Endothelial cell of umbilical vein (primary cell): Measurements from ENCODE around the gene RDH5. TPM values are rescaled to one million over a fixed set of nuclear protein-coding genes. Genes with fewer than 3 reads are reported as not detected.

Experiments
- BruUV-seq: library from RNA; stranded (reverse); fragments of 400-500 nt; replicated peaks from 2 replicates; lab custom pipeline; 2021; lab: Mats Ljungman, UMichigan
- CTCF ChIA-PET: fragments of 300-600, 350-600 bp; sonication (Branson Sonifier 250); formaldehyde crosslinking; loops from one replicate; lab custom pipeline; 2021; ENCODE audit warnings: antibody characterized with exemption, inconsistent platforms; lab: Charles Lee
- POLR2A ChIA-PET: fragments of 300-600, 350-600 bp; sonication (Branson Sonifier 250); formaldehyde crosslinking; loops from one replicate; lab custom pipeline; 2021; ENCODE audit warnings: antibody characterized with exemption, inconsistent platforms; lab: Charles Lee
- DNase-seq: peaks from one replicate; pipeline ENCODE4 v3.0.0-alpha.2; 2011; ENCODE audit warnings: low read depth, low spot score
- FAIRE-seq: peaks from 2 replicates; lab custom pipeline; 2011; peaks lifted over from hg19 to GRCh38; lab: Jason Lieb, UNC
- H2AFZ ChIP-seq: 2 replicates; pipeline ENCODE4 v1.6.0; 2012; ENCODE audit warnings: low read depth, low read length, control low read depth, inconsistent platforms
- H3K27ac ChIP-seq: 2 replicates; pipeline ENCODE4 v1.5.1; 2011; ENCODE audit warnings: low read depth, mild to moderate bottlenecking, control low read depth, low read length, moderate library complexity; ENCODE audit not compliant: insufficient read depth
- H3K27me3 ChIP-seq, 2 experiments: 2 replicates each; pipeline versions ENCODE4 v1.6.0 to v1.6.1; 2011; ENCODE audit warnings: low read length in 2 of 2, mixed read lengths in 1 of 2; ENCODE audit not compliant: control insufficient read depth in 2 of 2, insufficient read depth in 2 of 2
- H3K36me3 ChIP-seq, 2 experiments: 2 replicates in 1 of 2; 3 replicates in 1 of 2; pipeline ENCODE4 v1.5.1; 2011; ENCODE audit warnings: low read length in 2 of 2, mild to moderate bottlenecking in 1 of 2, moderate library complexity in 1 of 2; ENCODE audit not compliant: control insufficient read depth in 2 of 2, insufficient read depth in 2 of 2; ENCODE audit errors: extremely low read depth in 1 of 2
- H3K4me1 ChIP-seq: 3 replicates; pipeline ENCODE4 v1.5.1; 2011; ENCODE audit warnings: mild to moderate bottlenecking, low read length; ENCODE audit not compliant: control insufficient read depth, insufficient read depth; ENCODE audit errors: extremely low read depth
- H3K4me2 ChIP-seq: 2 replicates; pipeline ENCODE4 v1.6.1; 2011; ENCODE audit warnings: low read length, control low read depth, mixed read lengths; ENCODE audit not compliant: insufficient read depth
- H3K4me3 ChIP-seq, 3 experiments: fragments of 200-600 bp in 1 of 3; sonication (generic), shearing (Covaris generic) in 1 of 3; replicated peaks in 1 of 3; 2 replicates each; pipeline ENCODE4 v1.5.1; 2011 to 2016; ENCODE audit warnings: control low read depth in 3 of 3, low read length in 3 of 3, mild to moderate bottlenecking in 2 of 3, inconsistent platforms in 1 of 3, low read depth in 1 of 3, moderate library complexity in 1 of 3; ENCODE audit not compliant: insufficient read depth in 1 of 3
- H3K79me2 ChIP-seq: 2 replicates; pipeline ENCODE4 v1.6.0; 2012; ENCODE audit warnings: low read length, inconsistent platforms; ENCODE audit not compliant: control insufficient read depth, insufficient read depth
- H3K9ac ChIP-seq: replicated peaks from 2 replicates; pipeline ENCODE3; 2011; ENCODE audit warnings: low read length, control low read depth; ENCODE audit not compliant: insufficient read depth; ENCODE audit errors: extremely low read depth
- H3K9me1 ChIP-seq: replicated peaks from 3 replicates; pipeline ENCODE4 v1.6.0; 2011; ENCODE audit warnings: mild to moderate bottlenecking, low read length; ENCODE audit not compliant: control insufficient read depth, insufficient read depth; ENCODE audit errors: extremely low read depth
- H3K9me3 ChIP-seq: replicated peaks from 2 replicates; pipeline ENCODE4 v1.5.1; 2012; ENCODE audit warnings: low read length, inconsistent platforms; ENCODE audit not compliant: control insufficient read depth, insufficient read depth
- H4K20me1 ChIP-seq: replicated peaks from 2 replicates; pipeline ENCODE3; 2011; ENCODE audit warnings: mild to moderate bottlenecking, low read length; ENCODE audit not compliant: control insufficient read depth, insufficient read depth; ENCODE audit errors: extremely low read depth
- EZH2 ChIP-seq: IDR thresholded peaks from 2 replicates; pipeline ENCODE4 v1.6.1; 2012; ENCODE audit warnings: borderline replicate concordance, low read depth, mild to moderate bottlenecking, moderate library complexity, low read length, inconsistent platforms; ENCODE audit not compliant: severe bottlenecking
- FOS ChIP-seq: IDR thresholded peaks from 2 replicates; pipeline ENCODE4 v1.6.1; 2011; ENCODE audit warnings: mild to moderate bottlenecking, low read length, moderate library complexity, borderline replicate concordance; ENCODE audit not compliant: insufficient read depth
- GATA2 ChIP-seq: IDR thresholded peaks from 2 replicates; pipeline ENCODE4 v1.7.0; 2011; ENCODE audit warnings: low read depth, mild to moderate bottlenecking, moderate library complexity, mixed read lengths, low read length; ENCODE audit not compliant: insufficient read length, insufficient read depth
- JUN ChIP-seq: IDR thresholded peaks from 2 replicates; pipeline ENCODE4 v1.6.1; 2011; ENCODE audit warnings: borderline replicate concordance, low read depth; ENCODE audit not compliant: insufficient read length, insufficient read depth
- MYC ChIP-seq: IDR thresholded peaks from one replicate; pipeline ENCODE4 v1.6.1; 2011; ENCODE audit warnings: mild to moderate bottlenecking, low read depth, low read length
- POLR2A ChIP-seq: IDR thresholded peaks from 2 replicates; pipeline ENCODE4 v1.6.1; 2012; ENCODE audit warnings: low read depth, mild to moderate bottlenecking, control low read depth, low read length
- POLR2AphosphoS5 ChIP-seq: IDR thresholded peaks from 2 replicates; pipeline ENCODE4 v1.6.1; 2012; ENCODE audit warnings: low read depth, mild to moderate bottlenecking, control low read depth, low read length, moderate library complexity; ENCODE audit not compliant: insufficient read depth
- dilution Hi-C: fragments of 300-500 bp; cut with MboI; formaldehyde crosslinking; loops from one replicate; pipeline ENCODE4 v1.15.0; 2019; ENCODE audit warnings: low sequenced_read_pairs; ENCODE audit not compliant: extremely low pct_ligation_motif_present
- intact Hi-C: fragments of 100-400 bp; cut with micrococcal nuclease; formaldehyde crosslinking; loops from one replicate; pipeline ENCODE4 v1.10.0; 2022
- polyA plus RNA-seq, 4 experiments: library from polyadenylated mRNA; depleted of rRNA in 3 of 4; stranded (reverse) in 3 of 4; unstranded in 1 of 4; fragments of >200 nt; gene quantifications; 2 replicates each; pipeline versions ENCODE4 v1.2.1 to v1.2.3, GENCODE V29; 2011 to 2012; ENCODE audit warnings: missing spikeins in 1 of 4
- total RNA-seq: library from RNA; stranded (reverse); gene quantifications from 2 replicates; pipeline ENCODE4 v1.2.3, GENCODE V29; 2021
- TF ChIP-seq, protein P1 (sequence below): IDR thresholded peaks from 2 replicates; pipeline ENCODE4 v1.6.1; 2011; ENCODE audit not compliant: insufficient read depth, insufficient read length
- TF ChIP-seq, protein P2 (sequence below), 2 donors: IDR thresholded peaks; 1 replicate in 1 of 2; 2 replicates in 1 of 2; pipeline ENCODE4 v1.5.1; 2011; ENCODE audit warnings: low read length in 2 of 2, mild to moderate bottlenecking in 2 of 2, moderate library complexity in 2 of 2, control low read depth in 1 of 2, inconsistent platforms in 1 of 2, low read depth in 1 of 2; ENCODE audit not compliant: insufficient read depth in 1 of 2; ENCODE audit errors: extremely low read depth in 1 of 2

RDH5 gene
- total and polyA plus RNA-seq, 2 donors (not counting 3 experiments of a cell fraction or from before 2014, with no cell fraction given) = 2.7 to 3.7 TPM

GRCh38 chr12:55712700-55713415 is 7.3 kb upstream of the RDH5 start:
- peaks cover 19% of the 10 kb centered on the region for H3K4me1 ChIP-seq
- FAIRE-seq = no peak

More at GRCh38 chr12:55712700-55713415, 7.3 kb upstream of the RDH5 start:
- Histone ChIP-seq H3K27ac (no peak overlapping the region), H3K4me3 (no peak overlapping the region), H3K36me3 (no peaks in the 10 kb centered on the region), H4K20me1 (no peaks in the 10 kb centered on the region), H3K27me3 (peaks cover 32 to 34% of the 10 kb centered on the region in 2 experiments), H3K9me1 (no peaks in the 10 kb centered on the region), H2AFZ (no peak overlapping the region), H3K4me2 (no peak overlapping the region), H3K79me2 (no peaks in the 10 kb centered on the region), H3K9me3 (no peaks in the 10 kb centered on the region), H3K9ac (no peak overlapping the region)
- TF ChIP-seq POLR2A = no peak
- TF ChIP-seq MYC = no peak
- TF ChIP-seq, protein P1, sequence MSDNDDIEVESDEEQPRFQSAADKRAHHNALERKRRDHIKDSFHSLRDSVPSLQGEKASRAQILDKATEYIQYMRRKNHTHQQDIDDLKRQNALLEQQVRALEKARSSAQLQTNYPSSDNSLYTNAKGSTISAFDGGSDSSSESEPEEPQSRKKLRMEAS = no peak
- no peak for TF ChIP-seq FOS
- TF ChIP-seq EZH2 = no peak
- no peak for TF ChIP-seq POLR2AphosphoS5
- TF ChIP-seq JUN = no peak
- TF ChIP-seq GATA2 = no peak
- TF ChIP-seq, protein P2, sequence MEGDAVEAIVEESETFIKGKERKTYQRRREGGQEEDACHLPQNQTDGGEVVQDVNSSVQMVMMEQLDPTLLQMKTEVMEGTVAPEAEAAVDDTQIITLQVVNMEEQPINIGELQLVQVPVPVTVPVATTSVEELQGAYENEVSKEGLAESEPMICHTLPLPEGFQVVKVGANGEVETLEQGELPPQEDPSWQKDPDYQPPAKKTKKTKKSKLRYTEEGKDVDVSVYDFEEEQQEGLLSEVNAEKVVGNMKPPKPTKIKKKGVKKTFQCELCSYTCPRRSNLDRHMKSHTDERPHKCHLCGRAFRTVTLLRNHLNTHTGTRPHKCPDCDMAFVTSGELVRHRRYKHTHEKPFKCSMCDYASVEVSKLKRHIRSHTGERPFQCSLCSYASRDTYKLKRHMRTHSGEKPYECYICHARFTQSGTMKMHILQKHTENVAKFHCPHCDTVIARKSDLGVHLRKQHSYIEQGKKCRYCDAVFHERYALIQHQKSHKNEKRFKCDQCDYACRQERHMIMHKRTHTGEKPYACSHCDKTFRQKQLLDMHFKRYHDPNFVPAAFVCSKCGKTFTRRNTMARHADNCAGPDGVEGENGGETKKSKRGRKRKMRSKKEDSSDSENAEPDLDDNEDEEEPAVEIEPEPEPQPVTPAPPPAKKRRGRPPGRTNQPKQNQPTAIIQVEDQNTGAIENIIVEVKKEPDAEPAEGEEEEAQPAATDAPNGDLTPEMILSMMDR (IDR thresholded peaks at IDR 0.05; ENCODE audit: extremely low read depth in 1 of 2, insufficient read depth in 1 of 2, low read depth in 1 of 2, low read length in 2 of 2) = no peak
- no peak for DNase-seq
- BruUV-seq = no TSS peak
- dilution Hi-C loops (no loop called here), intact Hi-C loops (no loop called here)
- CTCF ChIA-PET = interaction anchor here (1.5 to 2.3 kb wide), 2 partner anchors 25 to 57 kb away, joined by 6 to 7 read pairs; no protein-coding TSS in a partner anchor
- POLR2A ChIA-PET = no interaction called here
